Activated CD4-positive, alpha-beta memory T cell treated with anti-CD3 and anti-CD28 coated beads for 36 hours (primary cell): ENCODE results near the gene THAP3. TPM values are rescaled to one million over a fixed set of nuclear protein-coding genes. Genes with fewer than 3 reads are reported as not detected.
"Not testable (repeated sequence)": the region's sequence is repeated elsewhere in the genome, so short reads cannot be mapped to it uniquely, and the experiment has no call there.

Experiments used
- CTCF ChIA-PET: fragments of 350-600 bp; sonication (Branson Sonifier 250); formaldehyde crosslinking; loops from one replicate; lab custom pipeline; 2021; ENCODE audit warnings: antibody characterized with exemption, inconsistent platforms; lab: Charles Lee
- POLR2A ChIA-PET: fragments of 350-600 bp; sonication (Branson Sonifier 250); formaldehyde crosslinking; loops from one replicate; lab custom pipeline; 2021; ENCODE audit warnings: antibody characterized with exemption; lab: Charles Lee
- DNase-seq: peaks from one replicate; pipeline ENCODE4 v3.0.0-alpha.2; 2020
- H3K27ac Mint-ChIP-seq: one replicate; pipeline ENCODE4 v1.8.0; 2021; ENCODE audit warnings: mixed read lengths
- H3K27me3 Mint-ChIP-seq: one replicate; pipeline ENCODE4 v1.8.0; 2021; ENCODE audit warnings: mixed read lengths
- H3K36me3 Mint-ChIP-seq: one replicate; pipeline ENCODE4 v1.8.0; 2021; ENCODE audit warnings: mixed read lengths
- H3K4me1 Mint-ChIP-seq: one replicate; pipeline ENCODE4 v1.8.0; 2021; ENCODE audit warnings: low read depth, mixed read lengths
- H3K4me3 Mint-ChIP-seq: one replicate; pipeline ENCODE4 v1.8.0; 2021; ENCODE audit warnings: mild to moderate bottlenecking, mixed read lengths
- H3K9me3 Mint-ChIP-seq: one replicate; pipeline ENCODE4 v1.8.0; 2021; ENCODE audit warnings: mixed read lengths
- intact Hi-C: fragments of 100-400 bp; cut with micrococcal nuclease; formaldehyde crosslinking; loops from one replicate; pipeline ENCODE4 v1.15.1; 2023
- total RNA-seq, 2 experiments: library from RNA; stranded (reverse); gene quantifications; one replicate each; pipeline ENCODE4 v1.2.3, GENCODE V29; 2021

The THAP3 gene
- total RNA-seq, 2 experiments from 2014 or later = 22.8 TPM

GRCh38 chr1:6592865-6593593 is 31.6 kb upstream of the THAP3 start:
- no peak for DNase-seq
- ChIA-PET CTCF (no interaction called here), POLR2A (no interaction called here)
- Mint-ChIP-seq H3K27me3 (no peaks in the 10 kb centered on the region), H3K4me1 (peaks cover 25% of the 10 kb centered on the region), H3K36me3 (peaks cover 30% of the 10 kb centered on the region), H3K27ac (no peak overlapping the region), H3K9me3 (no peaks in the 10 kb centered on the region), H3K4me3 (no peak overlapping the region)
- intact Hi-C loops = no loop called here

DNA sequence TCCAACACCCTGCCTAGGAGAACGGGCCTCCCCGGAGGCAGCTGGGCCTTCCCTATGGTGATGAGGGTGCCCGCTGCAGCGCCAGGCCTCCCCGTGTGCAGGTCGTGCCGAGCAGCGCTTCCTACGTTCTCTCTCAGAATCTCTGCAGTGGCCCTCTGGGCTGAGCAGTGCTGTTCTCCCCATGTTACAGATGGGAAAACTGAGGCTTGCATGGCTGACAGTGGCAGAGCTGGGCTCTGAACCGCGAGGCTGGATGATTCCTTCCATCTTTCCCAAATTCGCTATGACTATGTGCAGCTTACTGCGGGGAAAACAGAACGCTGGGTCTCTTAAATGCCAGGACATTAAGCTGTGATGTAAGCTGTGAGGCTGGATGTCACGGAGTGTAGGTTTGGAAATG is 30.9 kb upstream of the THAP3 start:
- peaks cover 28% of the 10 kb centered on the region for H3K4me1 Mint-ChIP-seq
- no peak for DNase-seq
- no peaks in the 10 kb centered on the region for H3K9me3 Mint-ChIP-seq
- POLR2A ChIA-PET = no interaction called here
- H3K27me3 Mint-ChIP-seq = no peaks in the 10 kb centered on the region
- peaks cover 33% of the 10 kb centered on the region for H3K36me3 Mint-ChIP-seq
- CTCF ChIA-PET = no interaction called here
- no peak overlapping the region for H3K27ac Mint-ChIP-seq
- H3K4me3 Mint-ChIP-seq = no peak overlapping the region
- intact Hi-C loops = no loop called here

GRCh38 chr1:6594977-6595740 is 29.5 kb upstream of the THAP3 start:
- DNase-seq = no peak
- intact Hi-C loops = no loop called here
- Mint-ChIP-seq H3K27me3 (no peaks in the 10 kb centered on the region), H3K27ac (no peak overlapping the region), H3K4me3 (no peak overlapping the region), H3K4me1 (peaks cover 37% of the 10 kb centered on the region), H3K9me3 (no peaks in the 10 kb centered on the region), H3K36me3 (peaks cover 44% of the 10 kb centered on the region)
- CTCF ChIA-PET = no interaction called here
- POLR2A ChIA-PET = no interaction called here

DNA sequence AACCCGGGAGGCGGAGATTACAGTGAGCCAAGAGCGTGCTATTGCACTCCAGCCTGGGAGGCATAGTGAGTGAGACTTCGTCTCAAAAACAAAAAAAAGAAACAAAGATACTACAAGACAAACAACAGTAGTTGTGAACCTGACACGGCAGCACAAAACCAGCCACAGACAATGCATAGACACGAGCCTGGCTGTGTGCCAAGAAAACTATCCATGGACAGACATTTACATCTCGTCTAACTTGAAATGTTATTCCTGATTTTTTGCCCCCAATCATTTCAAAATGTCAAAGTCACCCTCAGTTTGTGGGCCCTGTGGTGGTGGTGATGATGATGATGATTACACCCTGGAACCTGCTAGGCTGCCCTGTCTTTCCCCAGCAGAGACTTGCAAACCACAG is 28.3 kb upstream of the THAP3 start:
- H3K4me1 Mint-ChIP-seq = peaks cover 37% of the 10 kb centered on the region
- H3K27me3 Mint-ChIP-seq = no peaks in the 10 kb centered on the region
- DNase-seq = no peak
- ChIA-PET POLR2A (no interaction called here), CTCF (no interaction called here)
- intact Hi-C loops = no loop called here
- H3K27ac Mint-ChIP-seq = peak overlapping the region; percentile 18
- no peak overlapping the region for H3K4me3 Mint-ChIP-seq
- peaks cover 50% of the 10 kb centered on the region for H3K36me3 Mint-ChIP-seq
- no peaks in the 10 kb centered on the region for H3K9me3 Mint-ChIP-seq

DNA sequence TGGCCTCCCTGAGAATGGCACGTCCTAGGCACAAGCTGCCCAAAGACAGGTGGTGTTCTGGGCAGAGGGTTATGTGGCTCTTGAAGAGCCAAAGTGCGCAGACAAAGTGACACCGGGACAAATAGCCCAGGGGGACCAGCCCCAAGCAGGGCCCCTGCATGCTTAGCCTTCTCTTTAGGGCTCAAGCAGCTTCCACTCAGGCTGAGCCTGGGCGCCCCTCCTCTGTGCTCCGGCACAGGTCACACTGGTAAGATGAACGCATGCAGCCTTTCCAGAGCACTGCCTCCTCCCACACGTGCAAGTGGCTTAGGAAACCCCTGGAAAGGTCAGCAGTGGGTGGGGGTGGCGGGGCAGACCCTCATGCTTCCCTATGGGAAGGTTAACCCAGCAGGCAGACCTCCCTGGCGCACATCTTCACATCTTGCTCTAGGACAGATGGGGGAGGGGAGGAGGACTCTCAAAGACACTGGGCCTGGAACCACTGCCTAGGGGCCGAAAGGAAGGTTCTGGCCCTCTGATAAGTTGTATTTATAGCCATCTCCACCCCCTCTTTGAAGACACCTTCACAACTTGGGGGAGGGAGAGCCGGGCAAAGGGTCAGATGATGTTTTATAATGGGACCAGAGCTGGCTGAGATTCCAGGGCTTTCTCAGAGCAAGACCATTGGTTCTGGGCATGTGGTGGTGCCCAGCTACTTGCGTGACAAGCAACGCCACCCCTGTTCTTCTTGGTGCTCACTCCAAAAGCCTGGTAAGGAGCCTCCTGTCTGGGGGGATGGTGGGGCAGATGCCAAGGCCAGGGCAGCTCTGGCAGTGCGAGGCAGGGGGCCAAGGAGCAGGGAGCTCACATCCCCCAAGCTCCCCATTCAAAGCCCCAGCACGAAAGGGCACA is 27.5 kb upstream of the THAP3 start:
- Mint-ChIP-seq H3K4me1 (peaks cover 31% of the 10 kb centered on the region), H3K9me3 (no peaks in the 10 kb centered on the region), H3K36me3 (peaks cover 52% of the 10 kb centered on the region), H3K27me3 (no peaks in the 10 kb centered on the region), H3K4me3 (no peak overlapping the region), H3K27ac (no peak overlapping the region)
- CTCF ChIA-PET = interaction anchor here (0.7 kb wide), 1 partner anchor 15 kb away, joined by 4 read pairs; no protein-coding TSS in a partner anchor
- POLR2A ChIA-PET = no interaction called here
- intact Hi-C loops = no loop called here
- DNase-seq = no peak

- H3K4me3 Mint-ChIP-seq = no peak overlapping the region
- no peaks in the 10 kb centered on the region for H3K9me3 Mint-ChIP-seq
- POLR2A ChIA-PET = no interaction called here
- no peak for DNase-seq
- intact Hi-C loops = loop anchor here (2.0 kb wide), 1 partner anchor 15 kb away; the partner anchor contains the start of gene PHF13
- CTCF ChIA-PET = interaction anchor here (0.7 kb wide), 1 partner anchor 15 kb away, joined by 4 read pairs; no protein-coding TSS in a partner anchor
- H3K4me1 Mint-ChIP-seq = peaks cover 31% of the 10 kb centered on the region
- H3K27me3 Mint-ChIP-seq = no peaks in the 10 kb centered on the region
- H3K27ac Mint-ChIP-seq = no peak overlapping the region
- peaks cover 52% of the 10 kb centered on the region for H3K36me3 Mint-ChIP-seq
Measured at GRCh38 chr1:6597777-6598131, 26.9 kb upstream of the THAP3 start.

DNA sequence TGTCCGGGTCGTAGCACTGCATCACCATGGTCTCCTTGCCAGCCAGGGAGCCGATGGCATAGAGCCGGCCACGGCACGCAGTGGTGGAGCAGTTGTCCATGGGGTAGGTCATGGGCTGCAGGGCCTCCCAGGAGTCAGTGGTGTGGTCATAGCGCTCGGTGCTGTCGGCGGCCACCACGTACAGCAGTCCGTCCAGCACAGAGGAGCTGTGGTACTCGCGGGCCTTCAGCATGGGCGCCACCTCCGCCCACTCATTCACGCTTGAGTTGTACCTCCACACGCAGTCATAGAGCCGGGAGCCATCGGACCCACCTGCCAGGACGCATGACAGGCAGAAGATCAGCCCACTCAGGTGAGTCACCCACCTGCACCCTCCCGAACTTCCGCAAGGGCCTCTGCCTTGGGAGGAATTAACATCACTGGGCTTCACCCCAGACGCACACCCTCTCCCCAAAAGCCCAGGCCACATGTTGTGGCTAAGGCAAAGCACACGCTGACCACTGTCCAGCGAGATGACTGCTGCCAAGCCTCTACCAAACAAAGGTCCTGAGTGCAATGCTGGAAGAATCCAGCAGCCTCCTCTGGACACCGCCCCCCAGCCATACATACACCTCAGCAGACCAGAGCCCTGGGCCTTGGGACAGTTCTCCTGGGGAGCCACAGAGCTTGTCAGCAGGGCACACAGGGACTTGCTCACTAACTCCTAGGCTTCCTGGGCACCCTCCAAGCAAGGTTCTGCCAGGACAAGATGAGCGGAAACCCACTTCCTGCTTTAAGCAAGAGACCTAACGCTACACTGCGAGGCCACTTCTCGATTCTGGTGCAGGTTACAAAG is 25.3 kb upstream of the THAP3 start:
- Mint-ChIP-seq H3K9me3 (no peaks in the 10 kb centered on the region), H3K4me3 (peak overlapping the region; percentile 91), H3K4me1 (peaks cover 39% of the 10 kb centered on the region), H3K27ac (peak overlapping the region; percentile 95), H3K27me3 (no peaks in the 10 kb centered on the region), H3K36me3 (peaks cover 47% of the 10 kb centered on the region)
- ChIA-PET CTCF (interaction anchor here (0.8 to 3.1 kb wide), 7 partner anchors 18 to 49 kb away, joined by 3 to 20 read pairs (median 3); partner anchors contain the start of genes NOL9, TAS1R1 and ZBTB48), POLR2A (interaction anchor here (0.8 to 1.7 kb wide), 4 partner anchors 18 to 45 kb away, joined by 3 to 9 read pairs (median 4); partner anchors contain the start of genes NOL9, TAS1R1, THAP3 and ZBTB48)
- intact Hi-C loops = loop anchor here (2.0 kb wide), 1 partner anchor 13 kb away; the partner anchor contains the start of gene PHF13
- peak; percentile 79 for DNase-seq

DNA sequence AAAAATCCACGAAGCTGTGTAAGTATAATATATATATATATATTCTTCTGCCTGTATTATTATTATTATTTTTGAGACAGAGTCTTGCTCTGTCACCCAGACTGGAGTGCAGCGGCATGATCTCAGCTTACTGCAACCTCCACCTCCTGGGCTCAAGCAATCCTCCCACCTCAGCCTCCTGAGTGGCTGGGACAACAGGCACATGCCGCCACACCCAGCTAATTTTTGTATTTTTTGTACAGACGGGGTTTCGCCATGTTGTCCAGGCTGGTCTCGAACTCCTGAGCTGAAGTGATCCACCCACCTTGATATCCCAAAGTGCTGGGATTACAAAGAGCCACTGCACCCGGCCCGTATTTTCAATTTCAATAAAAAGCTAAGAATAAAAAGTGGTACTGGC is 24.7 kb upstream of the THAP3 start:
- ChIA-PET POLR2A (interaction anchor here (0.9 to 2.0 kb wide), 5 partner anchors 16 to 46 kb away, joined by 3 to 9 read pairs (median 5); partner anchors contain the start of genes NOL9, THAP3 and ZBTB48), CTCF (interaction anchor here (0.8 to 3.1 kb wide), 7 partner anchors 12 to 48 kb away, joined by 3 to 20 read pairs (median 3); partner anchors contain the start of genes NOL9, TAS1R1 and ZBTB48)
- not testable (repeated sequence) for H3K9me3 Mint-ChIP-seq, H3K27me3 Mint-ChIP-seq, DNase-seq
- intact Hi-C loops = loop anchor here (2.0 to 5.0 kb wide), 5 partner anchors 13 to 608 kb away; partner anchors contain the start of genes DNAJC11, NPHP4 and PHF13
- H3K27ac Mint-ChIP-seq = peak overlapping the region; percentile 95
- peaks cover 45% of the 10 kb centered on the region for H3K36me3 Mint-ChIP-seq
- peak overlapping the region; percentile 91 for H3K4me3 Mint-ChIP-seq
- H3K4me1 Mint-ChIP-seq = peaks cover 40% of the 10 kb centered on the region

DNA sequence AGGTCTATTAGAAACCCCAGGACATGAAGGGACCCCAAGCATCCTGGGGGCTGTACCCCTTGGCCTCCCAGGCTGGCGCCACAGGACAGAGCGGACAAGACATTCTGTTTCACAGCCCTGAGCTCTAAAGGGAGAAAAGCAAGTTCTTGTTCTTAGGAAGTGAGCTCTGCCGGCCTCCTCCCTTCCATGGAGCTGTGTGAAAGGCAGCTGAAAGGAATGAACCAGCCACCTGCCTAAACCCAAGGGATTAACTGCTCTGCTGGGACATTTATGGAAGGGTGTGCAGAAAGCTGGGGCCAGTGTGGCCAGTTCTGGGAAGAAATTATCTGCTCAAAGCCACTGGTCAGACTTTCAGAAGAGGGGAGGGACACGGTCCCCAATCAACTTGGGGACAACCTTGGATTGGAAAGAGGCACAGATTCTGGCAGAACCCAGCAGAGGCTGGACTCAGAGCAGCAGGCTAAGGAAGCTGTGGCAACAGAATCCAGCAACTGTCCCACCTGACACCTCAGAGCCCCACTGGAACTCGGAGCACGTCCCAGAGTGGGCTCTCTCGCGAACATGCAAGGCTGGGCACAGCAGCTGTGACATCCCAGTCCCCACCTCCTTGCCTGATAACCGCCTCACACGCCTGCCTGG is 24.1 kb upstream of the THAP3 start:
- Mint-ChIP-seq H3K36me3 (peaks cover 39% of the 10 kb centered on the region), H3K27me3 (no peaks in the 10 kb centered on the region), H3K4me1 (peaks cover 40% of the 10 kb centered on the region), H3K27ac (peak overlapping the region; percentile 95), H3K9me3 (no peaks in the 10 kb centered on the region), H3K4me3 (peak overlapping the region; percentile 91)
- intact Hi-C loops = loop anchor here (1.0 to 5.0 kb wide), 8 partner anchors 21 to 608 kb away; partner anchors contain the start of genes CAMTA1, DNAJC11, NOL9 and NPHP4
- POLR2A ChIA-PET = interaction anchor here (0.6 to 2.7 kb wide), 6 partner anchors 16 to 47 kb away, joined by 3 to 9 read pairs (median 6); partner anchors contain the start of genes NOL9, THAP3 and ZBTB48
- DNase-seq = no peak
- CTCF ChIA-PET = interaction anchor here (0.6 to 3.1 kb wide), 9 partner anchors 9 to 48 kb away, joined by 3 to 20 read pairs (median 3); partner anchors contain the start of genes NOL9, TAS1R1 and ZBTB48
